DMS 273 (cell line): ENCODE results near the gene C7.

Experiments used
- DNase-seq: peaks from one replicate; lab custom pipeline; 2025; ENCODE audit not compliant: unreplicated experiment; lab: John Stamatoyannopoulos, UW

Gene C7

DNA sequence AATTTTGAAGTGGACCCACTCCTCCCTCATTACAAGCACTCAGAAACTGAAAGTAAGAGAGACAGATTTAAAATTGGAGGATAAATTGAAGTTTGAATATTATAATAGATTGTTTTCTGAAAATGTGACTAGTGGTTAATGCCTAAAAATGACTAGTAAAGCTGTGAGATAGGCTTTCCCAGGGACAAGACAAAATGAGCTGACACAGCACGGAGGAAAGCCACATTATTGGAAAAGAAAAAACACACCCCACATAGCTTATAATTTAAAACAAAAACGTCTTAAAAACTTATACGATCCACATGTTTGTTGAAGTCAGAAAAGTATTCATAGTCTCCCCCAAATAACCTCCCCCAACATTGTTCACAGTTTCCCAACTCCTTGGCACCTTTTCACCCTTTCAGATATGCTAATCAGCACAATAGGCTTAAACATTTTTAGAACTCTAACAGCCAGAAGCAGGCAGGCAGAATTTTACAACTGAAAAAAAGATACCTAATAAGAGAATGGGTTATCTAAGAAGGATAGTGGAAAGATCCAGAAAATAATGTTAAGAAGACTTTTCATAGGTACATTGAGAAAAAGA lies 6.1 kb downstream of the C7 start:
- no peak for DNase-seq

DNA sequence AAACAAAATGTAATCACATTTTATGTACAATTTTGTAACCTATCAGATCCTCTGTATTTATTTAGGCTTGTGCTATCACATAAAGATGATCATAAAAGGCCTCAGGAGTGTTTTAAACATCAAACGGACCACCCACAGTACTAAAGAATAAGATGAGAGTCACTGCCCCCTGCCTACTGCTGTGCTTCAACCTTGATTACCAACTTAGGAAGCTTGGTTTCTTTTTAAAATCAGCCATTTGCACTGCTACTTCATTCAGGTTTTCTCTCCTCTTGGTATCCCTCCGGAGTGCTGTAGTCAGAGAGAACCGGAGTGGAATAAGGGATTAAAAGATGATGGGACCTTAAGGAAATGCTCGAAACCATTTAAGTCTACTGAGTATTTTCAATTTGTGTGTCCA lies 6.9 kb downstream of the C7 start:
- DNase-seq, result no peak

DNA sequence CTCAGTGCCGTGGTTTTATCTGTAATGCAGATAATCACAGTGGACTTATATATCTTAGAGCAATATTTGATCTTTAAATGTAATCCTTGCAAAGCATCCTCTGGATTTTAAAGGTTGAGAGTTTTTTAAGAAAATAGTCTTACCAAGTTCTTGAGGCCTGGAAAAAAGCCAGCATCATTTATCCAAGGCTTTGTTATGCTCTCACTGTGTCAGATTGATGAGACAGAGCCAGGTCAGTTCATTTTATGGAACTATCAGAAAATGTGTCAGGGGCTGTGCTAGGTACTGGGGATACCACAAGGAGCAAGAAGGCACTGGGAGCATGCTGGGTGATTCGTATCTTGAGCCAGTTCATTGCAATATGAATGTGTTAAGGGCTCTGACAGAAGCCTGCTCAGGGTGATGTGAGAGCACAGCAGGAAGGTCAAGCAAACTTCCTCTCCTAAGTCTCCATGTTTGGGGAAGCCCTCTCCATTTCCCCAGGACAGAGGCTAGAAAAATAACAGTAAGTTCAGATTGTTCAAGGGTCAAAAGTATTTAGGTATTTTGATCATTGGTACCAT lies 19.7 kb downstream of the C7 start:
- DNase-seq, result no peak

DNA sequence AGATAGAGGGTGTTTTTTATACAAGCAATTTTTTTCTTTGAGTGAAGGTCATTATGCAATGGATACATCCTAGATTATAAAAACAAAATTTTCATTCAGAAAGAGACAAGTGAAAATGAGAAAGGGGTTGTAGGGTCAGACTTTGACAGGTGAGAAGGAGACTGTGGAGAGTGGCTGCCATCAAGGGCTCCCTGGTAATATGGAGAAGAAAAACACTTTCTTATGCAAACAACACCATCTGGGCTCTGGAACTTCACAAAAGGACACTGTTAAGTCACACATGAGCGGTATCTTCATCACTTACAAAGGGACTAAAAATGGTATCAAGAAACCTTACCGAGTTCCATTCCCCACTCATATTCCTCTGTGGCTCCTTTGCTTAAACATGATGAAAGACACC lies 23.5 kb downstream of the C7 start:
- no peak for DNase-seq

DNA sequence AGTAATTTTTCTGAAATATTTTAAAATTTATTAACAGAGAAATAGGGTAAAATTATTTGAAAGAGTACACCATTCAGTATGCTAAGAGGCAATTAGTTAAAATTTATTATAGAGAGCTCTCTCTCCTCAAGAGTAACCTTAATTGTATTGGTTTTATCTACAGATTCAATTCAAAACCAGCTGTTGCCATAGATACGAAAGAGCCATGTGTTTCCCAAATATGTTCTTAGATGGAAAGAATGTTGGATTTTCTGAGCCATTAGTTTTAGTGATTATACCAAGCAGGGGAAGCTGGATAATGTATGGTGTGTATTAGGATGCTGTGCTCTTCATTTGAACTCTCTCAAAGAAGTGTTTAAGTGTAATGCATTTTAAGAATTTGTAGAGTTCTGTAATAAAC lies 27.8 kb downstream of the C7 start:
- DNase-seq, result no peak

DNA sequence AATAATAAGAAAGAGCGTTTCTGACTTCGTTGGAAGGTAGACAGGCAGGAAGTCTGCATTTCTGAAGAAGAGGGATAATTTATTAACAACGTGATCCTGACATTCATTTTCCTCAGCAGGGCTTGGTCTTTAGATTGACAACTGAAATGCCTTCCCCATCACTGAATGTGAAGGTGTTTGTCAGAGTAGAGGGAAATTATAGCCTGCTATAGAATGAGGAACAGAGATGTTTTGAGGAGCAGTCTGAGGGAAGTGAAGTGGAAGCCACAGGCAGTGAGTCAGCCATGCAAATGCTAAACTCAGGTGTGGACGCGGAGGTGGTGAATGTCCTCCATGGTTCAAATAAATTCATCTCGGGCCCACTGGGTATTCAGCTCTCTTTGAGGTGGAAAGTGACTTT lies 30.5 kb downstream of the C7 start:
- DNase-seq, result no peak

DNA sequence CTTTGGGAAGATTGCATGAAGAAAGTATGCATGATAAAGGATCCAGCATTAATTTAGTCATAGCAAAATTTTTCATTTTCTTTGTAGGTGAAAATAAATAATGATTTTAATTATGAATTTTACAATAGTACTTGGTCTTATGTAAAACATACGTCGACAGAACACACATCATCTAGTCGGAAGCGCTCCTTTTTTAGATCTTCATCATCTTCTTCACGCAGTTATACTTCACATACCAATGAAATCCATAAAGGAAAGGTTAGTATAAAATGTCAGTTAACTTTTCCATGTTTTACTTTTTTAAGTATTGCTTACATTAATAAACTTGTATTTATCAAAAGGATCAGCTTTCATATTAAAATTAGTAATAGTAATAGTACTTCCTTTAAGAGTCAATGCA lies 35.8 kb downstream of the C7 start:
- DNase-seq, result no peak

DNA sequence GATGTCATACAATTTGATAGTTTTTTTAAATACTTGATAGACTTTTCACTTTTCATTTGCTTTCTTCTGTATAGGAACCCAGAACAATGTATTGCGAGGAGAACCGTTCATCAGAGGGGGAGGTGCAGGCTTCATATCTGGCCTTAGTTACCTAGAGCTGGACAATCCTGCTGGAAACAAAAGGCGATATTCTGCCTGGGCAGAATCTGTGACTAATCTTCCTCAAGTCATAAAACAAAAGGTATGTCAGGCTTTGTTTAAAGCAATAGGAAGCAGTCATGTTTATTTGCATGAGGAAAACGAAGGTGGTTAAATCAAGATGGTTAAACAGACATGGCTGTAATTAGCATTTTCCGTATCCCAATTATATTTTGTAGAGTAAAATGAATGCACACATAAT lies 46.0 kb downstream of the C7 start:
- no peak for DNase-seq

DNA sequence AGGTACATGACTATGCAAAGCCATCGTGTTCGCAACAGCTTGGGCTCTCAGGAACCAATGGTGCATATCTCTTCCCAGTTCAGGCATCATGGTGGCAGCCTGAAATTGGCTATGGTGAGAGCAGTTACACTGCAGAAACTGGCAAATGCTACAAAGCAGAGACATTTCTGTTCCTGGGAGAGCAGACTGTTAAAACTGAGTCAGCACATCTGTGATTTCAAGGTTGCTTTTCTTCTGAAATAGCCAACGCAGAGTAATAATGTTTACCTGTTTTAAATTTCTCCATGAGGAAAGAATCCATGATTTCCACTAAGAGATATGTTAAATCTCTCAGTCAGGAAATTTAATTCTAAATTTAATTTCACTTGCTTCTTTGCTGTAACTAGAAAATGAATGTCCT lies 47.8 kb downstream of the C7 start:
- DNase-seq, result no peak

DNA sequence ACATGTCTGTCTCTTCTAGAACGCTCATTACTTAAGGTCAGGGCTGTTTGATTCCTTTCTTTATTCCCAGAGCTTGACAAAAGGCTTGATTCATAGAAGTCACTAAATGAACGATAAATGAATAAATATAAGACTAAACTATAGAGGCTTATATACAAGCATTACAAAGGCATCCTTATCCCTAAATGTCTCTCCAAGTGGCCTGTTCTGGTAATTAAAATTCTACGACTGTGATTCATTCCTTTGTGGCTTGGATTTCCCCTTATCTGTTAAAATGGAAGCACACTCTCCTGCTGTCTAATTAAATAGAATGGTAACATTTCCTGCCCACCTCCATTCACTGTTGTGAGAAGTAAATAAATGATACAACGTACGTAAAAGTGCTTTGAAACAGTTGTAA lies 49.5 kb downstream of the C7 start:
- no peak for DNase-seq

DNA sequence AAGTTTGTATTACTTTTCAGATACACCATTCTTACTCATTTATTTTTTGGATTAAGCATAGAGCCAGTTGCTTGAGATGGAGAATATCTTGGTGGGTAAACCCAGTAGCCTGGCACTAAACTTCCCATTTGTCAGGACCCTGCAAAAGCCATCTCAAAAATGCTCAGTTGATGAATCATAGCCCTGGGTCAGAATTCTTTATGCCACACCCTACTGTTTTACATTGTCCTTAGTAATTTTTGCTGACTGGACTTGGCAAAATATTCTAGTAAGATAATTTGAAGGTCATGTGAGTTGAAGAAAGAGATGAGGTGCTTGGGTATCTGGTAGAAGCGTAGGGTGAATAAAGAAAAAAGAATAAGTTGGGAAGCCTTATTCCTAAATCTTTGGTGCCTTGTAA lies 50.7 kb downstream of the C7 start:
- no peak for DNase-seq

DNA sequence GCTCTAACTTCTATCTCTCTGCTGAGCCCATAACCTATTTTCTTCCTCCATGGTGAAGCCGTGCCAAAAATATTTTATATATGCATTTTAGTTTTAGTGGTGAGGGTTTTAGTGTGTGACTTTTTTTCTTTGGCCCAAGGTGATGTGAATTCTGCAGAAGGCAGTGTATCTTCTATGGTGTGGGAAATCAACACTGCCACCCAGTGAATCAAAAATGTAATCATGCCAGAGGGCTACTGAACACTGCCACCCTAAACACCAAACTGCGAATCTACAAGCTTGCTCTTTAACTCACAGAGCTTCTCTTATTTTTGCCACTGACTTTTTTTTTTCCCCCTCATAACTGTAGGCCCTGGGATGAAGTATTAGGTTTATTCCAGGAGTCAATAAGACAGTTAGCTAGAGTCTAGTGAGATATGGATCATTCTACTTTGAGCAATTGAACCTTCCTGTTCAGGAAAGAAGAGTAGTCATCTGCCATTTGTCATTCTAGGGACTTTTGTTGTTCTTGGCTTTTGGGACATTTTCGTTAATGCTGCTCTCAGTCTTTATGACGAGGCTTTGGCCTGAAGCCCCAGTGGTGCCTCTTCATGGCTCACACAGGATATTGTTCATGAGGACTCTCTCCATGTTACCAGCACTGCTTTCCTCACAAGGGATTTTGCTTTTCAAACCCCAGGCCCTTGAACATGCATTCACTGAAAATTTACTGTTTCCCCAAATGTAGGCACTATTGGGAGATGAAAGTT lies 53.1 kb downstream of the C7 start:
- no peak for DNase-seq

DNA sequence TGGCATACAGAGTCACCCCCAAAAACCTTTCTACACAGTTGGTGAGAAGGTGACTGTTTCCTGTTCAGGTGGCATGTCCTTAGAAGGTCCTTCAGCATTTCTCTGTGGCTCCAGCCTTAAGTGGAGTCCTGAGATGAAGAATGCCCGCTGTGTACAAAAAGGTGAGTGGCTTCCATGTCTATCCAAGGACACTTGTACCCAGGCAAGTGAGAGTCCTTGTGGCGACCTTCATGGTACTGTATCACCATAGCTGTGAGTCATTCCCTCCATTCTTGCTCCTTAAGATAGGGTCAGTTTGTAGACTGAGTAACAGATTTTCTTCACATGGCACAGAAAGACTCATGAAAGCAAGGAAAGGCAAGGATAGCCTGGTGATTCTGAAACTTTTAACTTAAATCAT lies 63.1 kb downstream of the C7 start:
- no peak for DNase-seq

DNA sequence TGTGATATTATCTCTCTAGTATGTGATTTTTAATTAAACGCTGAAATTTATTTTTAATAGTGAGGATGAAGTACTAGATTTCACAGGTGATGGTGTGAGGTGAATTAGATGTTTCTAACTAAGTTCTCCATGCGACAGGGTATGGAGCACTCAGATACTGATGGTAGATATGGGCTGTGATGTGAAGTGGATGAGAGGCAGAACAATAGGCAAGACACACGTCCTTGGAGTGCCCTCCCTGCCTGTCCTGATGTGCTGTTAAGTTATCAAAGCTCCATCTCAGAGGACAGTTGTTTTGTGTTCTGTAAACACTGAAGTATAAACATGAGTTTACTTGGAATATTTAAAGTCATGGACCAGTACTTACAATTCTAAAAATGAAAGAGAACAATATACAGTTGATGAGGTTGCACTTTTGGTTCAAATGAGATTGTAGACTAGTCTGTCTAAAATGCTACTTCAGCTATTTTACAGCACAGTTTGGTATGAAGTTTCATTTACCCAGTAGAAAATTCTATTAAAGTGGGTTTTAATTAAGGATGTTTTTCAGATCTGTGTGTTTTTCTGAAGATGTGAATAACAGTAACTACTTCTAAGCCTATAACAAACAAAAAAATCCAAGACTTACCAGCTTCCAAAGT lies 64.2 kb downstream of the C7 start:
- no peak for DNase-seq

DNA sequence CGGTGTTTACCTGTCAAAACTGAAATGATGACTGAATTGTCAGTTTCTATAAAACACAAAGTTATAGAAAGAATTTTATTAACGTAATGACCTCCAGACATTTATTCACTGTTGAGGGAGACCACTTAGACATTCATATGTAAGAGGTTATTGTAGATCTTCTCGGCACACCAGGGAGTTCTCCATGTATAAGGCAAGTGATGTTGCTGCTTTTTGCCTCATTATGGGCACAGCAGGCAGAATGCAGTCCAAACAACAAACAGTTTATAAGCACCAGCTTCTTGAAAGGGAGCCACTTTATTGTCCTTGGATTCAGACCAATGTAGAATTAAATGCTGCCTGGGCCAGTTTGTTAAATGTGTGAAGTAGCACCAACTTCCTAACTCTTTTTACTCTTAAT lies 66.7 kb downstream of the C7 start:
- no peak for DNase-seq

DNA sequence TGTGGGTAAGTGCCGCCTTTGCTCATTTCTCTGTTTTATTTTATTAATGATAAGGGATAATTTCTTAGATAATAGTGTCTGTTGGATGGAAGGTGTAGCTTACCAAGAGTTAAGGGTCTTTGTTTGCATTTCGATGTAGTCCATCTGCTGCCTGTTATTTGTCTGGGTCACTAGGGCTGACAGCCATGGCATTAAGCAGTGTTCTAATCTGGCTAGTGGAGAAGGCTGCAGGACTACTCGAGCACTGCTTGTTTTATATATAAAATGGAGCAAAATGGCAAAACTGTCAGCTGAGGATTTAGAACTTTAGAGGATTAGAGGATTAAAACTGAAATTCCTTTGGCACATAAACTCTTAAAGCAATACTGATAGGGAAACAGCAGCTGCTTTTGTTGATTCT lies 67.5 kb downstream of the C7 start:
- no peak for DNase-seq

DNA sequence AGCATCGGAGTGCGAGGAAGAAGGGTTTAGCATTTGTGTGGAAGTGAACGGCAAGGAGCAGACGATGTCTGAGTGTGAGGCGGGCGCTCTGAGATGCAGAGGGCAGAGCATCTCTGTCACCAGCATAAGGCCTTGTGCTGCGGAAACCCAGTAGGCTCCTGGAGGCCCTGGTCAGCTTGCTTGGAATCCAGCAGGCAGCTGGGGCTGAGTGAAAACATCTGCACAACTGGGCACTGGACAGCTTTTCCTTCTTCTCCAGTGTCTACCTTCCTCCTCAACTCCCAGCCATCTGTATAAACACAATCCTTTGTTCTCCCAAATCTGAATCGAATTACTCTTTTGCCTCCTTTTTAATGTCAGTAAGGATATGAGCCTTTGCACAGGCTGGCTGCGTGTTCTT lies 72.1 kb downstream of the C7 start:
- no peak for DNase-seq

DNA sequence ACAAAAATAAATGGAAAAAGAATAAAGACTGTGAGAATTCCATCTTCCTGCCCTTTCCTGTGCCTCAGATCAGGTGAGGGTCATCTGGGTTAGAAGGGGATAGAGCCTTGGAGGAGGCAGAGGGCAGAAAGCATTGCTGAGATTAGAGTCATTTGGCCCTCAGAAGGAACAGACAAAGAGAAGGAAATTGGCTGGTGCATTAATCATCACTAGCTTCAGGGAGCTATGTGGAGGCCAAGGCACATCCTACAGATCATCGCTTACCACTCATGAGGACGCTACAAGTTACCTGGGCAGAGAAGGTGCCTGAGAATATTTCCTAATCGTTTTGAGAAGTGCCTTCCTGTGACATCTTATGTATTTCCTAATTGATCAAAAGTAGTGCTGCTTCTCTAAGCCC lies 74.5 kb downstream of the C7 start:
- no peak for DNase-seq

DNA sequence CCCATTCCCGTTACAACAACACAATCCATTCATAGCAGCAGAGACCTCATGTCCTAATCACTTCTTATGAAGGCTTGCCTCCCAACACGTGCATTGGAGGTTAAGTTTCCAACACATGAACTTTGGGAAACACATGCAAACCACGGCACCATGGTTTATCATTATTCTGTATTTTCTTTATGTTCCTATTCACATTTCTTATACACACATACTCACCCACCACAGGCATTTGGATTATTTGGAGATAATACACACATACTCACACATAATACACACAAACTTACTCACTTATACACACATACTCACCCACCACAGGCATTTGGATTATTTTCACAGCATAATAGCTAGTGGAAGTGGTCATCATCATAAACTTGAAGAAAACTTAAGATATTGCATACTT lies 75.6 kb downstream of the C7 start:
- DNase-seq, result no peak

DNA sequence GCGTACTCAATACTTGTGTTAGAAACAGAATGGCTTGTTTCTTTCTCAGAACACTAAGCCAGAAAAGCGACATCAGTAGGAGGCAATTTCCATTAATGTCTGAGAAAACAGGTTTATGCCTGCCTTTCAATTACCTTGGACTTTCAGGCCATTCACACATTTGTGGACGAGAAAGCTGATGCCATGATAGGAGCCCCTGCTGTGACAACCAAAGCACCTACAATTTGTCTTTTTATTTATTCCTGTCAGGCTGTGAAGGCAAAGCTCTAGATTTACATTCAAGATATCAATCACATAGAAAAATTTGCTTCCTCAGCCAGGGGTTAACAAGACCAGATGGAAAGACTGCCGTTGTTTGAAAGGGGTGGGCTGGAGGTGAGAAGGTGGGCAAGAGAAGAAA lies 76.2 kb downstream of the C7 start:
- no peak for DNase-seq

DNA sequence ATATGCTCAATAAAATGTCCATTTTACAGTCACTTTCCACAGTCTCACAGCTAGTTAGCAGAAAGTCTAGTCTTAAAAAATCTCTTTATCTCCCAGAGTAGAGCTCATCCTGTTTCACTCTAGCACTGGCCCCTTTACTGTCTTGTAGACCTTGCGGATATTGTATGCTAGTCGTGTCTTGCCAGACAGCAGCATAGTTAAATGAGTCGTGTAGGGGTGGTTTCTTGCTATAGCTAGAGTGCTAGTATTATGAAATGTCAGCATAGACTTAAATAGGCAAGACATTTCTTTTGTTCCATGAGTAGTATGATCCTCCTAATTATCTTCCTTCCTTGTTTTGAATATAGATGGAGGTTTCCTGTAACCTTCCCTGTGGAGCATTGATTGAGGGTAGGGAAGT lies 77.4 kb downstream of the C7 start:
- no peak for DNase-seq

DNA sequence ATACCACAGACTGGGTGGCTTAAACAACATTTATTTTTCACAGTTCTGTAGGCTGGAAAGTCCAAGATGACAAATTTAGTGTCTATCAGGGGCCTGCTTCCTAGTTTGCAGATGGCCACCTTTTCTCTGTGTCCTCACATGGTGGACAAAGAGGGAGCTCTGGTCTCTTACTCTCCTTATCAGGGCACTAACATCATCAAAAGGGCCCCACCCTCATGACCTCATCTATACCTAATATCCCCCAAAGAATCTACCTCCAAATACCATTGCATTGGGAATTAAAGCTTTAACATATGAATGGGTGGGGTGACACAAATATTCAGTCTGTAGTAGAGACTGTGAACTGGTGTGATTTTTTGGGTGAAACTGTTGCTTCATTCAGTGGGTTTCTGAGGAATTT lies 78.1 kb downstream of the C7 start:
- no peak for DNase-seq
